ENCODE data around the gene KCNK16.

Gene KCNK16

GRCh38 chr6:39347206-39347605 lies 24.7 kb upstream of the KCNK16 start:
- no peak for TF ChIP-seq CTCF (IDR thresholded peaks at IDR 0.05; ENCODE audit: insufficient read depth, low read length, missing control alignments)
- ChIA-PET POLR2A (no interaction called here), CTCF (interaction anchor here (0.7 to 5.7 kb wide), 5 partner anchors 13 to 1722 kb away, joined by 3 to 40 read pairs (median 4); no protein-coding TSS in a partner anchor)
- no peak overlapping the region for H3K4me3 ChIP-seq (ENCODE audit: low read depth, low read length)
- no peak for DNase-seq (ENCODE audit: low read depth, low spot score)

- H3K4me3 ChIP-seq (ENCODE audit: low read depth, low read length) = no peak overlapping the region
- TF ChIP-seq CTCF (IDR thresholded peaks at IDR 0.05; ENCODE audit: insufficient read depth, low read length, missing control alignments) = no peak
- POLR2A ChIA-PET = no interaction called here
- CTCF ChIA-PET = no interaction called here
- no peak for DNase-seq (ENCODE audit: low read depth, low spot score)
Observed at GRCh38 chr6:39344821-39345280, 22.3 kb upstream of the KCNK16 start.

GRCh38 chr6:39343396-39343870 lies 20.9 kb upstream of the KCNK16 start:
- POLR2A ChIA-PET = no interaction called here
- H3K4me3 ChIP-seq (ENCODE audit: low read depth, low read length) = no peak overlapping the region
- TF ChIP-seq CTCF (IDR thresholded peaks at IDR 0.05; ENCODE audit: insufficient read depth, low read length, missing control alignments) = no peak
- CTCF ChIA-PET = no interaction called here
- DNase-seq (ENCODE audit: low read depth, low spot score) = no peak

GRCh38 chr6:39342692-39343395 lies 20.3 kb upstream of the KCNK16 start:
- TF ChIP-seq CTCF (IDR thresholded peaks at IDR 0.05; ENCODE audit: insufficient read depth, low read length, missing control alignments) = no peak
- POLR2A ChIA-PET = no interaction called here
- DNase-seq (ENCODE audit: low read depth, low spot score) = no peak
- CTCF ChIA-PET = no interaction called here
- no peak overlapping the region for H3K4me3 ChIP-seq (ENCODE audit: low read depth, low read length)

- no peak overlapping the region for H3K4me3 ChIP-seq (ENCODE audit: low read depth, low read length)
- no peak for DNase-seq (ENCODE audit: low read depth, low spot score)
- no peak for TF ChIP-seq CTCF (IDR thresholded peaks at IDR 0.05; ENCODE audit: insufficient read depth, low read length, missing control alignments)
- POLR2A ChIA-PET = no interaction called here
- CTCF ChIA-PET = interaction anchor here (0.6 kb wide), 1 partner anchor 8 kb away, joined by 3 read pairs; no protein-coding TSS in a partner anchor
Observed at GRCh38 chr6:39341937-39342336, 19.4 kb upstream of the KCNK16 start.

GRCh38 chr6:39341352-39341751 lies 18.9 kb upstream of the KCNK16 start:
- TF ChIP-seq CTCF (IDR thresholded peaks at IDR 0.05; ENCODE audit: insufficient read depth, low read length, missing control alignments) = no peak
- CTCF ChIA-PET = interaction anchor here (0.6 kb wide), 1 partner anchor 9 kb away, joined by 3 read pairs; no protein-coding TSS in a partner anchor
- DNase-seq (ENCODE audit: low read depth, low spot score) = no peak

More at GRCh38 chr6:39341352-39341751, 18.9 kb upstream of the KCNK16 start:
- H3K4me3 ChIP-seq (ENCODE audit: low read depth, low read length) = no peak overlapping the region
- POLR2A ChIA-PET = no interaction called here

Data from AG04449 (cell line).